IPS DF 4.7 (cell line): ENCODE results near the gene DXO.
"Not testable (repeated sequence)": the region's sequence is repeated elsewhere in the genome, so short reads cannot be mapped to it uniquely, and the experiment has no call there.

Experiments
- DNase-seq: peaks from one replicate; pipeline ENCODE4 v3.0.0-alpha.2; 2013; ENCODE audit warnings: low spot score; ENCODE audit errors: extremely low read depth

The DXO gene

DNA sequence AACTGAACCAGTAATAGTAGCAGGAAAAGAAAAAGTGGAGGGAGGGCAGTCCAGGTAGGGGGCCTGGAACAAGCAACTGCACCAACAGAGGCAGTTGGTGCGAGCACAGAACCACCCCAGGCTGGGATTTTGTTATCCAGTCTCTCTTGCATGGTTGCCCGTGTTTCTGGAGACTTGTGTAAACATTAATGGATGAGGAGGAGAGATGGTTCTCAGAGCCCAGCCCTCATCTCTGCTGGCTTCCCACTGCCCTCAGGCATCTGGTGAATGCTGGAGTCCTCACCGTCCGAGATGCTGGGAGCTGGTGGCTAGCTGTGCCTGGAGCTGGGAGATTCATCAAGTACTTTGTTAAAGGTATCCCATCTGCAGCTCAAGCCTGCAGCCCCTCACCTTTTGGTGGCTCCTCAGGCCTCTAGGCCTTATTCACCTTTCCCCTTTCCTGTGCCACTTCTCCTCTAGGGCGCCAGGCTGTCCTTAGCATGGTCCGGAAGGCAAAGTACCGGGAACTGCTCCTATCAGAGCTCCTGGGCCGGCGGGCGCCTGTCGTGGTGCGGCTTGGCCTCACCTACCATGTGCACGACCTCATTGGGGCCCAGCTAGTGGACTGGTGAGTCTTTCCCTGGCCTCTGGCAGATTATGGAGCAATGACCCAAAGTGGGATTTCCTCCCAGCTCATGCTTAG, 8.4 kb upstream of the DXO start:
- DNase-seq: not testable (repeated sequence)

DNA sequence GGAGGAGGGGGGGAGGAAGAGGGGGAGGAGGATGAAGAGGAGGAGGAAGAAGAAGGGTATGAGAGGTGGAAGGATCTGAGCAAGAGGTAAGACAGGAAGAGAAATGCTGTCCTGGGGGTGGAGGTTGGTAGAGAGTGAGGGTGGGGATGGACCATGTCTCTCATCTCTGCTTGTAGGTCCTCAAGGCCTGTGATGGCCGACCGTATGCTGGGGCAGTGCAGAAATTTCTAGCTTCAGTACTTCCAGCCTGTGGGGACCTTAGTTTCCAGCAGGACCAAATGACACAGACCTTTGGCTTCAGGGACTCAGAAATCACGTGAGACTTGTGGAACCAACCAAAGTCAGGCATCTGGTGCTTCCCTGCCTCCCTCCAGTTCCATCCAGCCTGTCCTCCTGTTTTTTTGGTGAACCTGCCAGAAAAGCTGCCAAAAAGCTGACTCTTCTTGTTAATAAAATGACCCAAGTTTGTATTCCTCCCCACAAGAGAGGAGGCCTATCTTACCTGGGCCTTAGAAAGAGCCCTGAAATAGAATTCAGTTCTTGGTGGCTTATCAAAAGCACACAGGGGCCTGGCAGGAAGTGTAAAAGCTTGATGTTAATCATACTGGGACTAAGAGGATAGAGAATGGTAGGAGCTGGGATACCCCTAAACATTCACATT, 7.4 kb upstream of the DXO start:
- no peak for DNase-seq

DNA sequence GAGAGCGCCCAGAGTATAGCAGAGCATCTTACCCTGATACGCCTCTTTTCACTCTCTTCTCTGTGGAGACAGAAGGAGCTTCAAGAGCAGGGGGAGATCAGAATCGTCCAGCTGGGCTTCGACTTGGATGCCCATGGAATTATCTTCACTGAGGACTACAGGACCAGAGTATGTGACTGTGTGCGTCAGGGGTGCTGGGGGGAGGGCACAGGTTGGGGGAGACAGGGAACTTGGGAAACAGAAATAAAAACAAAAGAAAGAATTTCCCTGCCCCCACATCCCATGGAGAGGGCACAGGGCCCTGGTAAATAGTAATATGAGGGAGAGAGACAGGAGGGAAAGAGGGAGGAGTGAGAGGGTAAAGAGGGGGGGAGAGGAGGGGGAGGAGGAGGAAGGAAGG, 6.9 kb upstream of the DXO start:
- no peak for DNase-seq

DNA sequence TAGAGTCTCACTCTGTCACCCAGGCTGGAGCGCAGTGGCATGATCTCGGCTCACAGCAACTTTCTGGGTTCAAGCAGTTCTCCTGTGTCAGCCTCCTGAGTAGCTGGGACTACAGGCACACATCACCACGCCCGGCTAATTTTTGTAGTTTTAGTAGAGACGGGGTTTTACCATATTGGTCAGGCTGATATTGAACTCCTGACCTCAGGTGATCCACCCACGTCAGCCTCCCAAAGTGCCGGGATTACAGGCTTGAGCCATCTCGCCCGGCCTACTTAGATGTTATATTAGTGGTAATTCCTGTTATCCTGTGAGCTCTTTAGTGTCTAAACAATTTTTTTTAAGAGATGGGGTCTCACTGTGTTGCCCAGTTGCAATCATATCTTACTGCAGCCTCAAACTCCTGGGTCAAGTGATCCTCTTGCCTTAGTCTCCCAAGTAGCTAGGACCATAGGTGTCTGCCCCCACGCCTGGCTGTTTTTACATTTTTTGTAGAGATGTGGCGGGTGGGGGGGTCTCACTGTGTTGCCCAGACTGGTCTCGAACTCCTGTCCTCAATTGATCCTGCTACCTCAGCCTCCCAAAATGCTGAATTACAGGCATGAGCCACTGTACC, 6.0 kb upstream of the DXO start:
- no peak for DNase-seq

DNA sequence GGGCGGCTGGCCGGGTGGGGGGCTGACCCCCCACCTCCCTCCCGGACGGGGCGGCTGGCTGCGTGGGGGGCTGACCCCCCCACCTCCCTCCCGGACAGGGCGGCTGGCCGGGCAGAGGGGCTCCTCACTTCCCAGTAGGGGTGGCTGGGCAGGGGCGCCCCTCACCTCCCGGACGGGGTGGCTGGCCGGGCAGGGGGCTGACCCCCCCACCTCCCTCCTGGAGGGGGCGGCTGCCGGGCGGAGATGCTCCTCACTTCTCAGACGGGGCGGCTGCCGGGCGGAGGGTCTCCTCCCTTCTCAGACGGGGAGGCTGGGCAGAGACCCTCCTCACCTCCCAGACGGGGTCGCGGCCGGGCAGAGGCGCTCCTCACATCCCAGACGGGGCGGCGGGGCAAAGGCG, 4.1 kb upstream of the DXO start:
- DNase-seq: not testable (repeated sequence)

DNA sequence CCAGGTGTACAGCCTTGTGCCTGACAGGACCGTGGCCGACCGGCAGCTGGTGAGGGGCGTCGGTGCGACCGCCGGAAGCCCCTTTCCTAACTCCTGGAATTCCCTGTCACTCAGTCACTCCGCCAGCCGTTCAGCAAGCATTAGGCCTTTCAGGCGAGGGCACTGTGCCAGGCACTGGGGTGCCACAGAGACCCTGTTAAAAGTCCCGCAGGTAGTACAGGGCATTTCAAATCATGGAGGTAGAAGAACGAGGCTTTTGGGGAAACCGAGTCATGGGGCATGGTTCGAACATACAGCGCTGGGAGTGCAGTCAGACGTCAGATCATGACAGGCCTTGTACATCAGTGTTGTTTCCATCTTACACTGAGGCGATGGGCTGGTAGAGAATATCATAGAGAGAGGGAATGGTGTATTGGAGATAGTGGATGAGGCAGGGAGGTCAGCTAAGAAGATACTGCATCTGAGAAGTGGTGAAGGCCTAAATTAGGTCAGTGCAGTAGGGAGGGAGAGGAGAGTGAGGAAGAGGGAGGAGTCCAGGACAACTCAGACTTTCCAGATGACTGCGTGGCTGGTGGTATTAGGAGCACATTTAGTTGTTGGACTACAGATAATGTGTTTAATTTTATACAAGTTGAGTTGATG, 892 bp upstream of the DXO start:
- no peak for DNase-seq

DNA sequence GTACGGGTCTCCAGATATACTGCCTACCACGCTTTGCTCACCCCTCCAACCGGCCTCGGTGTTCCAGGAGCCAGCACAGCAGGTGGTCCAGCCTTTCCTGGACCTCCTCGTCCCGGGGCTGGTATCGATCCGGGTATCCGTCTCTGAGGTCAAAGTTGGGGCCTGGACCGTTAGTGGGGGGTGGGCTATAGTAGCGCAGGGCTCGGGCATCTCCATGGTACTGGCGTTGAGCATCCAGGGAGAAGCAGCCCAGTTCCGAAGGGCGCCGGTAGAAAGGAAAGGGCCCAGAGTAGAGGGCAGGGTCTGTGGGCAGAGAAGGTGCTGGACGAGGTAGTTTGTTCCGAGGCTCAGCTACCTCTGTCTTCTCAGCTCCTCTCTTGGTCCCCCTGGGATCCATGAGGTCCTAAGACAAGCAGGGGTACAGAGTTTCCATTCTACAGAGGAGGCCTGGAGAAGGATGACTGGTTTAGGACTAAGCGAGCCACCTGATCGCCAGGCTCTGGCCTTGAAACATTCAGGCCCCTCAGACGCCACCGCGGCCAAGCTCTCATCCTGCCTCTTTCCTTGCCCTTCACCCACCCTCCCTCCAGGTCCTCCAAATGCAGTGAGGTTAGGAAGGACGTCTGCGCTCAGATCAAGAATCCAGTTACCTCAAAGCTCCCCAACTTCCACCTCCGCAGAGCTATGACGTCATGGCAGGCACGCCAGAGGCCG, 502 bp downstream of the DXO start:
- DNase-seq: no peak

DNA sequence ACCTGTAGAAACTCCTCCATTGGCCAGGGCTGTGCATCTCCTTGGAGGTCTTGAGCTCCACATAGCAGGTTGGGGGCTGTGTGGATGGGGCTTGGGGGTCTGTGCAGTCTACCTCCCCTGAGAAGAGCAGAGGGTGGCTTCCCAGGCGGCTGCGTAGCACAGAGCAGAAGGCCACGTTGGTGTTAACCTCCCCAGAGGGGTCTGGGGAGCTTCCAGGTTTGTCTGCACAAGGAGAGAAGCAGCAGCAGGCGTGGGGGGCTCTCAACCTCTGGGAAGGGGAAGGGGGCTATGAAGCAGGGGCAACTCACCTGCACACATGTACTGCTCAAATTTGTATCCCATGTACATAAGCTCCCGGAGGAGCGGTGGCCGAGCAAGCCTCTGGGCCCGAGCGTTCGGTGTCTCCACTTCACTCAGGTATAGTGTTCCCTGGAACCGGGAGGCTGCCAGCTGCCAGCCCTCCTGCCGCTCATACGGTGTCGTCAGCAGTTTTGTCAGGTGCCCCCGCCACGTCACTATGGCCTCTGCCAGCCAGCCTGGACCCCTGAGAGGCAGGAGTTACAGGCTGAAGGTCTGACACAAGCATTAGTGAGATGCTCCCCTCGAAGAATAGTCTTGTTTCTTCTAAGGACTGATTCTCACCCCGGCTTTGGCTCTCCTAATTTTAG, 1.2 kb downstream of the DXO start:
- DNase-seq: no peak

DNA sequence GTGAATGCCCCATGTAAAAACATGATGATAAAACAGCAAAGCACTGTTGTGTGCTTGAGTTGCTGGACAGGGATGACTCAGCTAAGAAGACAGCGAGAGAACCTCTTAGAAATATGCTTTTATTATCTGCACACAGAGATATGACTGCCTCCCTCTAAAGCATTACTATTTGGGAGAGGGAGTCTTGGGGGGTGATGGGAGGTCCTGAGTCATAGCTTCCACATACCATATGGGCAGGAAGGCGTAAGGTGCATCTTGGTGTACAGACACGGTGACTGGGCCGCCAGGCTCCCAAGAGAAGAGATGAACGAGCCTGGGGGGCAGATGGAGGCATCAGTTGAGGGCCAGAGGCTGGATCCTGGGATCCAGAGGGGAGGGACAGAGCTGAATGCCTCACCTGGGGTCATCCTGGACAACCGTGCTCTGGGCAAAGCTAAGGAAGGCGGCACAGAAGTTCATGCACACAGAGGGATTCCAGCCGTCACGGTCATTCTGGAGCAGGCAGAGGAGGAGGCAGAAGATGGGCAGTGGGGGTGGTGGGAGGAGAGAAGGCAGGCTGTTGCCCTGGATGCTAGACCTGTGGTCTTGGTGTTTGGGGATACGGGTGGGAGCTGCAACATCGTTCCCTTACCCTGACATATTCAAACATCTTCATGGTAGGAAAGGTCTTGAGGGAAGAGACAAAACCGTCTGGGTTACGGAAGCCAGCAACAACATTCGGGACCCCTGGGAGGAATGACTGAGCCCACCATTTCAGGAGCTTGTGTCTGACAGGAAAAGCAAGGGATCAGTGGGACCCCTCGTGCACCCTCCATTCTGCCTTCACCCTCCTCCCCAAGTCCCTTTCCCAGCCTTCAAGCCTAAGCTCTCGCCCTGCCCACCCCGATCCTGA, 2.0 kb downstream of the DXO start:
- no peak for DNase-seq

DNA sequence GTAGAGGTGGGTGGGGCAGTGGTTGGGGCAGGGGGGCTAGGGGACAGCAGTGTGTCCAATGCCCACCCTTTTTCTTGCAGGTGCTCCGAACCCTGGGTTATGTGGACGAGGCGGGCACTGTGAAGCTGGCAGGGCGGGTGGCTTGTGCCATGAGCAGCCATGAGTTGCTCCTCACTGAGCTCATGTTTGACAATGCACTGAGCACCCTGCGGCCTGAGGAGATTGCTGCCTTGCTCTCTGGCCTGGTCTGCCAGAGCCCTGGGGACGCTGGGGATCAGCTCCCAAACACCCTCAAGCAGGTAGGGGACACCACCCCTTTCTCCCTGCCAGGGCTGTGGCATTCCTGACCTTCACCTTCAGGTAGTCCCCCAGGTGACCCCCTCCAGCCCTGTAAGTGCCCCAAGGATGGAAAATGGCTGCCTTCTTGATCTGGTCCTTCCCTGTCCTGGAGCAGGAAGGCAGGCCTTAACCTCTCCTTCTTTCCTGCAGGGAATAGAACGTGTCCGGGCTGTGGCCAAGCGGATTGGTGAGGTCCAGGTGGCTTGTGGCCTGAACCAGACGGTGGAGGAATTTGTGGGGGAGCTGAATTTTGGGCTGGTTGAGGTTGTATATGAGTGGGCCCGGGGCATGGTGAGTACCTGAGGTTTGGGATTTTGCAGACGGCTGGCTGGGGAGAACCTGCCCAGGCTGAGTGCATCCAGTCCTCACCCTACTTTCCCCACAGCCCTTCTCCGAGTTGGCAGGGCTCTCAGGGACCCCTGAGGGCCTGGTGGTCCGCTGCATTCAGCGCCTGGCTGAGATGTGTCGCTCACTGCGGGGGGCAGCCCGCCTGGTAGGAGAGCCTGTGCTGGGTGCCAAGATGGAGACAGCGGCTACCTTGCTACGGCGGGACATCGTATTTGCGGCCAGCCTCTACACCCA, 2.9 kb downstream of the DXO start:
- no peak for DNase-seq

DNA sequence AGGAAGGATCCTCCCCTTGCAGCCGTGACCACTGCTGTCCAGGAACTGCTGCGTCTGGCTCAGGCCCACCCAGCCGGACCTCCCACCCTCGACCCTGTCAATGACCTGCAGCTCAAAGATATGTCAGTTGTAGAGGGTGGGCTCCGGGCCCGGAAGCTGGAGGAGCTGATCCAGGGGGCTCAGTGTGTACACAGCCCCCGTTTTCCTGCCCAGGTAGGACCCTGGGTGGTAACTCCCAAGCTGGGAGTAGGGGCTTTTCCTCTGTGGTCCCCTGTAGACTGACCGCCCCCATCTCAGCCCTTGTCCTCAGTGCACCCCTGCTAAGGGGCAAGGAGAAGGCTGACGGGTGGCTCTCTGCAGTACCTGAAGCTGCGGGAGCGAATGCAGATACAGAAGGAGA, 3.6 kb downstream of the DXO start:
- no peak for DNase-seq

DNA sequence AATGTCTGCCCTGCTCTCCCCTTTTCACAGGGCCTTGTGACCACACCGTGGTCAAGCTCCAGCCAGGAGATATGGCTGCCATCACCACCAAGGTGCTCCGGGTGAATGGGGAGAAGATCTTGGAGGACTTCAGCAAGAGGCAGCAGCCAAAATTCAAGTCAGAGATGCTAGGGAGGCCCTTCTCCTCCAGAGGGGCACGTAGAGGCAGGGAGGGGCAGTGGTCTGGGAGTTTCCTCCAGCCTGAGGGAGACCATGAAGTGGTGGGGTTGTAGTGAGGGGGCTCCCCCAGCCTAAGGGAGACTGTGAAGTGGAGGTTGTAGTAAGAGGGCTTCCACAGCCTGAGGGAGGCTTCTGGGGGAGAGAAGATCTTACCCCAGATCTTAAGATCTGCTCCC, 4.0 kb downstream of the DXO start:
- no peak for DNase-seq

DNA sequence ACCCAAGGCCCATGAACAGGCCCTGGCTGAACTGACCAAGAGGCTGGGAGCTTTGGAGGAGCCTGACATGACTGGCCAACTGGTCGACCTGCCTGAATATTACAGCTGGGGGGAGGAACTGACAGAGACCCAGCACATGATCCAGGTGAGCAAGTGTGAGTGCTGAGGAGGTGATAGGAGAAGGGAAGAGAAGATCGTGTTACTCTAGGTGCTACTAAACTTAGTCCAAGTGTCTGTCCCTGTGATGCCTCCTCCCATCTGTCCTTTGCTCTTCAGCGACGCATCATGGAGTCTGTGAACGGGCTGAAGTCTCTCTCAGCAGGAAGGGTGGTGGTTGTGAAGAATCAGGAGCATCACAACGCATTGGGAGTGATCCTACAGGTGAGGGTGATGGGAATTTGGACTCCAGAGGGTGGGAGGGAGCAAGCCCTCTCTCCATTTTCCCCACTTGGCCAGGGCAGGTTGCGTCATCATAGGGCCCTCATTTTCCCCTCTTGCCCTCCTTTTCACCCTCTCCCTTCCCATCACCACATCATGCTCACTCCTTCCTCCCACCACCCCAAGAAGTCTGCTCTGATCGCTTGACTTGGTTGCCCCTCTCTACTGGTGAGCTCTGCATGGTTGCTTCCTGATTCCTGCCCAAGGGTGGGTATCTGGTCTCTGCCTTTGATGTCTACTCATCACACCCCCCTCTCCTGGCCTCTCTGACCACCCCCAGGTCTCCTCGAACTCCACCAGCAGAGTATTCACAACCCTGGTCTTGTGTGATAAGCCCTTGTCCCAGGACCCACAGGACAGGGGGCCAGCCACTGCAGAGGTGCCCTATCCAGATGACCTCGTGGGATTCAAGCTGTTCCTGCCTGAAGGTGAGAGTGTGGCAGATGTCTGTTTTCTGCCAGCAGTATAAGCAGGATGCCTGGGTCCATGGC, 4.7 kb downstream of the DXO start:
- DNase-seq: no peak

DNA sequence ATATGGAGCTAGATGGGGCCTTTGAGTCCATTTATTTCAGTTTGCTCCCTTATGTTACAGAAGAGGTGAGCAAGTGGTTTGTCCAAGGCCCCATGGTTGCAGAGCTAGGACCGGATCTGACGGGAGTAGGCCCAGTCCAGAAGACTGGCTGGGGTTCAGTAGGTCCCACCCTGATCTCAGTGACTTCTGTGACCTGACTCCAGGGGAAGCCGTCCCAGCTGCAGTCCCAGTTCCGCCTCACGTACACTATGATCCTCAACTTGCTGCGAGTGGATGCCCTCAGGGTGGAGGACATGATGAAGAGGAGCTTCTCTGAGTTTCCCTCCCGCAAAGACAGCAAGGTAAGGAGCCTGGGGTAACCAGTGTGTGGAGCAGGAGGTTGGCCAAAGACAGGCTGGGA, 5.4 kb downstream of the DXO start:
- DNase-seq: no peak

DNA sequence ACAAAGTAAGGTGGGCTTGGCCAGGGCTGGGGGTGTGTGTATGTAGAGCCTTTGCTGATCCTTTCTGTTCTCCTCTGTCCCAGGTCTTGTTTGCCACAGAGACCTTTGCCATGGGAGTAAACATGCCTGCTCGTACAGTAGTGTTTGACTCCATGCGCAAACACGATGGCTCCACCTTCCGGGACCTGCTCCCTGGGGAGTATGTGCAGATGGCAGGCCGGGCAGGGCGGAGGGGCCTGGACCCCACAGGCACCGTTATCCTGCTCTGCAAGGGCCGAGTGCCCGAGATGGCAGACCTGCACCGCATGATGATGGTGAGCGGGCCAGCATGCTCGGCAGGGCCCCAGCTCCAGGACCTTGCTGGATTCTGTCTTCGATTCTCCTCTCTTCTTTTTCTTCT, 6.2 kb downstream of the DXO start:
- no peak for DNase-seq

DNA sequence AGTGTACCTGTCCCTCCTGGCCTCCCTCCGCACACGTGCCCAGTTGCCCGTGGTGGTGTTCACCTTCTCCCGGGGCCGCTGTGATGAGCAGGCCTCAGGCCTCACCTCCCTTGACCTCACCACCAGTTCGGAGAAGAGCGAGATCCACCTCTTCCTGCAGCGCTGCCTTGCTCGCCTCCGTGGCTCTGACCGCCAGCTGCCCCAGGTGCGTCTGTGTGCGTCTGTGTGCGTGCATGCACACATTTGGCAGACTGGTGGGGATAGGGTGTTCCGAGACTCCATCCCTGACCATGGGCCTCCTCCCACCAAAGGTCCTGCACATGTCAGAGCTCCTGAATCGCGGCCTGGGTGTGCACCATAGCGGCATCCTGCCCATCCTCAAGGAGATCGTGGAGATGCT, 8.0 kb downstream of the DXO start:
- DNase-seq: no peak

DNA sequence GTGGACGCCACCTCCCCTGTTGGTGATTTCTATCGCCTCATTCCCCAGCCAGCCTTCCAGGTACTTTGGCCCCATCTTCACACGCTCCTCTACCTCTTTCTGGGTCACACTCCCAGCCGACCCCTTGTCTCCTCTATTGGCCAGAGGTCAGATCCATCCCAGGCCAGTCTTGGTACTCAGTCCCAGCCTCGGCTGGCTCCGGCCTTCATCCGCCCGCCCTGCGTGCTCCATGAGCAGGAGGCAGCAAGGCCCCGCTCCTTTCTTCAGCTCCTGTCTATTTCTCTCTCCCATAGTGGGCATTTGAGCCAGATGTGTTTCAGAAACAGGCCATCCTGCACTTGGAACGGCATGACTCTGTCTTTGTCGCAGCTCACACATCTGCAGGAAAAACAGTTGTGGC, 10.3 kb downstream of the DXO start:
- no peak for DNase-seq
